GM12874 (cell line): ENCODE results near the gene TES.
A peak's percentile ranks its signal among the peaks of the same experiment; 100 is the strongest.

Experiments used
- CTCF ChIP-seq: IDR thresholded peaks from 2 replicates; pipeline ENCODE4 v1.5.1; 2011; ENCODE audit warnings: low read depth, mild to moderate bottlenecking, control low read depth, low read length, moderate library complexity; ENCODE audit not compliant: insufficient read depth

TES gene

DNA sequence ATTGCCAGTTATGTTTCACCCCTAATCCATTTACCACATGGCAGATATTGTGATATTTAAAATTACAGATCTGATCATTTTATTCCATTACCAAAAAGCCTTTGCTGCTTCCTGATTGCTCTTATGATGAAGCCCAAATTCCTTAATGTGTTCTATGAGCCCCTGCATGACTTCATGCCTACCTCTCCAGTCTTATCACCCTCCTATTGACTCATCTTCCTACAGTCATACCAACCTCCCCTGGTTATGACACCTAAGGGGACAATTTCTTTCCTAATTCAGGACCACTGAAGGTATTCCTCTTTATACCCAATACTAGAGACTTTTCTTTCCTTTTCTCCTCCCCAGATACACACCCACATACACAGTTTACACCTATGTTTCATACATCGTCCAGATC lies 36.0 kb downstream of the TES start:
- no peak for TF ChIP-seq CTCF

DNA sequence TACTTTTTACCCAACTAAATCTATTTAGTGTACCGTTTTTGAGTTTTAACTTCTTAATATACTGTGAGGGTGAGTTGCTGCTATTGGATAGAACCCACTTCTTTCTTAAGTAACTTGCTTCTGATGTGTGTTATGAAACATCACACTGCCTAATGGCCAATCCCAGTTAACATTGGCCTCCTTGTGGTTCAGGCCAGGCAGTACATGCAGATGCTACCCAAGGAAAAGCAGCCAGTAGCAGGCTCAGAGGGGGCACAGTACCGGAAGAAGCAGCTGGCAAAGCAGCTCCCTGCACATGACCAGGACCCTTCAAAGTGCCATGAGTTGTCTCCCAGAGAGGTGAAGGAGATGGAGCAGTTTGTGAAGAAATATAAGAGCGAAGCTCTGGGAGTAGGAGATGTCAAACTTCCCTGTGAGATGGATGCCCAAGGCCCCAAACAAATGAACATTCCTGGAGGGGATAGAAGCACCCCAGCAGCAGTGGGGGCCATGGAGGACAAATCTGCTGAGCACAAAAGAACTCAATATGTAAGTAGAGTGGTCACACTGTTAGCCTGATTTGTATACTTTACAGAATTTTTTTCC lies 39.7 kb downstream of the TES start:
- peak; percentile 43; the same call in 1 of the 2 replicates for TF ChIP-seq CTCF

DNA sequence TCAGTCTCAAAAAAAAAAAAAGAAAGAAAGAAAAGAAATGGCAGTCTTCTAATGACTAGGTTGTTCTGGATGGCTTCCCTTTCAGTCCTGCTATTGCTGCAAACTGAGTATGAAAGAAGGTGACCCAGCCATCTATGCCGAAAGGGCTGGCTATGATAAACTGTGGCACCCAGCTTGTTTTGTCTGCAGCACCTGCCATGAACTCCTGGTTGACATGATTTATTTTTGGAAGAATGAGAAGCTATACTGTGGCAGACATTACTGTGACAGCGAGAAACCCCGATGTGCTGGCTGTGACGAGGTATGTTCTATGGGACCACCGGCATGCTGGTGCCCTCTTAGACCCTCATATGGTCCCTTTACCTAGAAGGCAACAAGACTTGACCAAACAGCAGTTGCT lies 41.3 kb downstream of the TES start:
- no peak for TF ChIP-seq CTCF

DNA sequence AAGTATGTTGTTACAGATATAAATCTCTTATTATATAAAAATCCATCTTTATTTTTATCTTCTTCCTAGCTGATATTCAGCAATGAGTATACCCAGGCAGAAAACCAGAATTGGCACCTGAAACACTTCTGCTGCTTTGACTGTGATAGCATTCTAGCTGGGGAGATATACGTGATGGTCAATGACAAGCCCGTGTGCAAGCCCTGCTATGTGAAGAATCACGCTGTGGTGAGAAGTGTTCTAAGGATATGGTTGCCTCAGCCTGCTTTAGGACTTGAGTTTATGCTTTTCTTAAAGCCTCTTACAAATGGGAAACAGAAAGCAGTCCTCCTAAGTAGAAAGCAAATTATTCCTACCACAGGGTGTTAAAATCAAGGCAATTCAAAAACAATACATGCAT lies 41.9 kb downstream of the TES start:
- TF ChIP-seq CTCF: no peak

DNA sequence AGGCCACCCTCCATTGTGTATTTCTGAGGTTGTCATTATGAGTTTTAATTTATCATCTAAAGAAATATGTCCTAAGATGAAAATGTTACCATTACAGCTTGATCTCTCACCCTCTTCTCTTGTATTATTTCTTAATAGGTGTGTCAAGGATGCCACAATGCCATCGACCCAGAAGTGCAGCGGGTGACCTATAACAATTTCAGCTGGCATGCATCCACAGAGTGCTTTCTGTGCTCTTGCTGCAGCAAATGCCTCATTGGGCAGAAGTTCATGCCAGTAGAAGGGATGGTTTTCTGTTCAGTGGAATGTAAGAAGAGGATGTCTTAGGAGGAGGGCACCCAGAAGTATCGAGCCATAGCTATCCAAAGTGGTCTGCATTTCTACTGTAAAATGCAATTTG lies 46.8 kb downstream of the TES start:
- TF ChIP-seq CTCF: no peak

DNA sequence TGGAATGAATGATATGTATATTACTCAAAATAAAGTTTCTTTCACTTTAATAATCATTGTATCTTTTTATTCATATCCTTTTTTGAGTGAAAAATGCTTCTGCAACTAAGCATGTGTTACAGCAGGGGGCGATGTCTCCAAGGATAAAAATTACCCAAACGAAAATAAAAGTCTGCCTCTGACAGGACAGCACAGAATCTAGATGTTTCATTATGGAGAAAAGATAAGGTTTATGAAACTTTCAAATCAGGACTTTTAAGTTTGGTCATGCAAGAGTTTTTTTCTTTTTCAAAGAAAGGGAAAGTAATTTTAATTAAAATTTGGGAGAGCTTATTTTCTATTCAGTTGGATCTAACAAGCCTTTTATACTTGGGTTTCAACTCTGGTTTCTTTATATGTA lies 48.4 kb downstream of the TES start:
- peak; percentile 47 for TF ChIP-seq CTCF

DNA sequence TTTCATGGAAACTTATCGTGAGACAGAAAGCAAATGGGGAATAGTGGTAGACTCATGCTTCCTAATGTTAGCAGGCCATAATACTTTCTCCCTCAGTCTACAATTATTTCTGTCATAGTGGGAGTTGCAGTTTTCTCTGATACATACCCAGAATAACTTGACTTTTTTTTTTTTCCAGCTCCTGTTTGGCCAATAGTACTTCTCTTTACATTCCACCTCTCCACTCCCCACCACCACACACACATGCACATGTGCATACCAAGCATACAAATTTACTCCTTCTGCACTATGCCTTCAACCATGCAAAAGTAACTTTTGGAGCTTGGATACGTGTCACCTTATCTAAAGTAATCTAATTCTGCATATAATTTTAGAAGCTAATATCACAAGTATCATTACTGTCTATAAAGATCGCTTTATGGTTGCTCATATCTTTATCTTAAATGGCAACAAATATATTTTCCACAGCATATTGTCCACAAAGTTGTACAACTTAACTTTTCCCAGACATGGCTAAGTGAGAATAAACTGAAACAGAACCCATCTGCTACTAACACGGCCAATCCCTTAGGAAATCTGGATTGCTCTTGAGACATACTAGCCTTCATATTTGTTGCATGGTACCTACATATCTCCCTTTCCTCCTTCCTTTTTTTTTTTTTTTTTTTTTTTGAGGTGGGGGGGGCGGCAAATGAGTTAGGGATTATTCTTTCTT lies 49.0 kb downstream of the TES start:
- TF ChIP-seq CTCF: no peak
